Esophagus squamous epithelium (tissue), 4 donors: ENCODE data around the gene PITPNM3.

Source experiments
- CTCF ChIP-seq, 6 experiments: fragments of 450-650 bp in 4 of 6; fragments of 200-600 bp in 2 of 6; sonication (generic) in 2 of 6; IDR thresholded peaks; one replicate each; pipeline ENCODE4 v1.5.1; 2016 to 2019; ENCODE audit warnings: antibody characterized with exemption in 6 of 6, mild to moderate bottlenecking in 4 of 6, moderate library complexity in 4 of 6
- POLR2A ChIP-seq, 4 donors: fragments of 450-650 bp; IDR thresholded peaks; one replicate each; pipeline ENCODE4 v1.6.1; 2017; ENCODE audit warnings: antibody characterized with exemption in 4 of 4, mild to moderate bottlenecking in 4 of 4, moderate library complexity in 3 of 4

- TF ChIP-seq CTCF (IDR thresholded peaks at IDR 0.05) (no peak), POLR2A (IDR thresholded peaks at IDR 0.05) (no peak)
Observed at GRCh38 chr17:6597727-6598126, 41.4 kb upstream of the PITPNM3 start.
